K562 (cell line): Measurements from ENCODE around the gene KIF17. TPM values are rescaled to one million over a fixed set of nuclear protein-coding genes. Genes with fewer than 3 reads are reported as not detected.

ENCODE experiments used
- C11orf30 ChIP-seq: fragments of 450-650 bp; IDR thresholded peaks from 2 replicates; pipeline ENCODE4 v1.6.1; 2016; ENCODE audit warnings: low read depth, mild to moderate bottlenecking
- CCAR2 ChIP-seq: fragments of 200-400 bp; formaldehyde crosslinking; IDR thresholded peaks from 2 replicates; pipeline ENCODE4 v1.6.1; 2017; ENCODE audit warnings: mild to moderate bottlenecking, low read depth, low read length
- COPS2 ChIP-seq: fragments of 450-650 bp; conservative IDR thresholded peaks from 2 replicates; pipeline ENCODE4 v1.6.1; 2016; ENCODE audit warnings: mild to moderate bottlenecking, moderate library complexity
- CREB1 ChIP-seq, 2 experiments: sonication (generic) in 1 of 2; formaldehyde crosslinking in 1 of 2; IDR thresholded peaks; 2 replicates each; pipeline versions ENCODE4 v1.6.1 to v1.8.0; 2012 to 2022; ENCODE audit warnings: inconsistent platforms in 1 of 2, mild to moderate bottlenecking in 1 of 2, missing genetic modification reagents in 1 of 2, moderate library complexity in 1 of 2
- CUX1 ChIP-seq: fragments of 200-800 bp; sonication (Bioruptor generic); IDR thresholded peaks from 2 replicates; pipeline ENCODE4 v1.6.1; 2016; ENCODE audit warnings: missing genetic modification characterization, missing compliant biosample characterization
- E4F1 ChIP-seq: fragments of 250-450 bp; sonication (Bioruptor Pico); IDR thresholded peaks from 2 replicates; pipeline ENCODE4 v1.5.0; 2021; ENCODE audit warnings: mild to moderate bottlenecking, borderline replicate concordance
- ID3 ChIP-seq, 2 experiments: fragments of 250-450 bp in 1 of 2; fragments of 450-650 bp in 1 of 2; sonication (Bioruptor Pico) in 1 of 2; IDR thresholded peaks; 2 replicates each; pipeline versions ENCODE4 v1.6.1 to v1.8.0; 2016 to 2021; ENCODE audit warnings: mild to moderate bottlenecking in 2 of 2, moderate library complexity in 2 of 2, missing compliant biosample characterization in 1 of 2, missing genetic modification characterization in 1 of 2
- MAX ChIP-seq: sonication (generic); formaldehyde crosslinking; IDR thresholded peaks from 2 replicates; pipeline ENCODE4 v1.9.0; 2022; ENCODE audit warnings: mild to moderate bottlenecking, missing genetic modification reagents
- MEF2D ChIP-seq: conservative IDR thresholded peaks from 2 replicates; pipeline ENCODE4 v1.6.1; 2016; ENCODE audit warnings: low read depth, missing genetic modification characterization, missing compliant biosample characterization
- PCBP1 ChIP-seq: fragments of 200-400 bp; formaldehyde crosslinking; IDR thresholded peaks from 2 replicates; pipeline ENCODE4 v1.6.1; 2018; ENCODE audit warnings: mild to moderate bottlenecking, low read depth, low read length; ENCODE audit not compliant: poor library complexity, severe bottlenecking
- RAD21 ChIP-seq, 2 experiments: fragments of 250-450 bp in 1 of 2; fragments of 450-650 bp in 1 of 2; sonication (Bioruptor Pico) in 1 of 2; formaldehyde crosslinking in 1 of 2; IDR thresholded peaks in 1 of 2; conservative IDR thresholded peaks in 1 of 2; 2 replicates each; pipeline versions ENCODE4 v1.4.0 to v1.8.0; 2020 to 2022; ENCODE audit warnings: mild to moderate bottlenecking in 2 of 2, moderate library complexity in 1 of 2
- SNIP1 ChIP-seq: fragments of 450-650 bp; IDR thresholded peaks from 2 replicates; pipeline ENCODE4 v1.7.1; 2017; ENCODE audit warnings: low read depth, mild to moderate bottlenecking
- TFE3 ChIP-seq: fragments of 450-650 bp; formaldehyde crosslinking; IDR thresholded peaks from 2 replicates; pipeline ENCODE4 v1.4.0; 2020; ENCODE audit warnings: mild to moderate bottlenecking, mixed read lengths
- ZNF165 ChIP-seq: fragments of 250-450 bp; sonication (Bioruptor Pico); IDR thresholded peaks from 2 replicates; pipeline ENCODE4 v1.4.0; 2020; ENCODE audit warnings: borderline replicate concordance
- polyA plus RNA-seq, 8 experiments: library from polyadenylated mRNA; depleted of rRNA in 4 of 8; stranded (reverse) in 5 of 8; unstranded in 3 of 8; fragments of >200 nt; fragmentation: Nextera tagmentation in 2 of 8; fragmentation: Illumina TruSeq in 1 of 8; extraction: Ambion mirVana in 2 of 8; extraction: Trizol in 1 of 8; gene quantifications; 2 replicates each; pipeline versions ENCODE4 v1.2.1 to v1.2.3, GENCODE V29; 2011 to 2014; ENCODE audit warnings: inconsistent platforms in 1 of 8, missing spikeins in 1 of 8
- total RNA-seq, 7 experiments: library from RNA; depleted of rRNA in 6 of 7; stranded (reverse); fragments of >200 nt in 6 of 7; fragmentation: Illumina TruSeq in 2 of 7; extraction: Trizol in 2 of 7; gene quantifications; 2 replicates each; pipeline versions ENCODE4 v1.2.1 to v1.2.3, GENCODE V29; 2011 to 2021; ENCODE audit warnings: low replicate concordance in 1 of 7

KIF17 gene
- total and polyA plus RNA-seq, 9 of the 15 experiments (the other 6 are each of a cell fraction or from before 2014, with no cell fraction given), result 0.04 to 0.47 (median 0.18) TPM; not detected in 5

GRCh38 chr1:20696397-20697333 lies 21.1 kb downstream of the KIF17 start (continued):
- TF ChIP-seq CUX1 (CRISPR knock-in tag) (no peak), MEF2D (no peak), TFE3 (peak; percentile 64), C11orf30 (no peak), ZNF165 (CRISPR knock-in tag) (no peak), COPS2 (no peak), SNIP1 (no peak), CREB1 (IDR thresholded peaks at IDR 0.05) (no peak; the same call in 1 of the 2 replicates), CREB1 (CRISPR knock-in tag; IDR thresholded peaks at IDR 0.05) (peak; percentile 67), MAX (CRISPR knock-in tag) (peak; percentile 84), RAD21 (CRISPR knock-in tag; conservative IDR thresholded peaks at IDR 0.05 in 1 of 2, IDR thresholded peaks at IDR 0.05 in 1 of 2) (peak; percentile 89 to 93), PCBP1 (peak; percentile 18), CCAR2 (no peak), ID3 (CRISPR knock-in tag; IDR thresholded peaks at IDR 0.05) (no peak), ID3 (tag; IDR thresholded peaks at IDR 0.05) (peak; percentile 34; the same call in 1 of the 2 replicates), E4F1 (no peak)
